Measurements from ENCODE around the gene NUDT3.

NUDT3 gene

DNA sequence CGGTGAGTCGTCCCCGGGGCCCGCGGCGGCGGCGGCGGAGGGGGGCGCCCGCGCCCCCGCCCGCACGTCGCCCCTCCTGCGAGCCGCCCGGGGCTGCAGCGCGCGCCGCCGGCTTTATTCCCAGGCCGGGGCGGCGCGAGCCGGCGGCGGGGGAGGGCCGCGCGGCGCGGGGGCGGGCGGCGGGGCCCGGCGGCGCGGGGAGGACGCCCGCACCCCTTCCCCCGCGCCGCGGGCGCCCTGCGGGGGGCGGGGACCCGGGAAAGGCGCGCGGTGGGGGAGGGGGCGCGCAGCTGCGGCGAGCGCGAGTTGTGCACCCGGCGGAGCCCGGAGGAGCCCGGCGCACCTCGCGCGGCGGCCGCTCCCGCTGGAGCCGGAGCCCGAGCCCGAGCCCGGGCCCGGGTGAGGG, 155.2 kb downstream of the NUDT3 start:
- DNase-seq, result no peak

DNA sequence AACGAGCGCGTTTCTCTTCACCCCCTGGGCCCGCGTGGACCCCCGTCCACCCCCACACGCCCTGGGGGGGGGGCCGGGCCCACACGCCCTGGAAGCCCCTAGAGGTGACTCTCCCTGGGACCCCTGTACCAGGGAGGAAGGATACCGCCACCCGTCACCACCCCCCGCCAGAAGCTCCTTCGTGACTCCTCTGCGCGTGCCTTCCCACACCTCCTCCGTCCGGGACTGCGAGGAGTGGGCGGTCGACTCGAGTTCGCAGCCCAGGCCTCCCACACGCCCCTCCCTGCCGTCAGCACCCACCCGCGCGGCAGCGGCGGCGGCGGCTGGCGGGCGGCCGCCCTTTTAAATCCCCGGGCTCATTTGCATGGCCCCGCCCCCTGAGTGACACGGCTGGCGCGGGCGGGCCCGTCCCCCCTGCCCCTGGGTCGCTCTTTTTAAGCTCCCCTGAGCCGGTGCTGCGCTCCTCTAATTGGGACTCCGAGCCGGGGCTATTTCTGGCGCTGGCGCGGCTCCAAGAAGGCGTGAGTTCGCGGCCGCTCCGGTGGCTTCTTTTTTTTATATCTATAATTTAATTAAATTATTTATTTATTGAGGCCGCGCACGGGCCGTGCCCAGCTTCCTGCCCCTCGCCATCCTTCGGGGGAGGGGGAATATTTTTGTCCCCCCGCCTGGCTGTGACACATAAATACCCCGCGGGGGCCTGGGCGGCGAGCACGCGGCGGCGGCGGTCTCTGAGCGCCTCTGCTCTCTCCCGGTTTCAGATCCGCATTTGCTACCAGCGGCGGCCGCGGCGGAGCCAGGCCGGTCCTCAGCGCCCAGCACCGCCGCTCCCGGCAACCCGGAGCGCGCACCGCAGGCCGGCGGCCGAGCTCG, 155.8 kb downstream of the NUDT3 start, which contains the start of gene HMGA1:
Gene HMGA1 (plus strand): TSS at position 431 of the 873 bp plus-strand sequence. CDS start 3,908 bp downstream, outside the sequence.
- DNase-seq, result peak; percentile 80 to 87

DNA sequence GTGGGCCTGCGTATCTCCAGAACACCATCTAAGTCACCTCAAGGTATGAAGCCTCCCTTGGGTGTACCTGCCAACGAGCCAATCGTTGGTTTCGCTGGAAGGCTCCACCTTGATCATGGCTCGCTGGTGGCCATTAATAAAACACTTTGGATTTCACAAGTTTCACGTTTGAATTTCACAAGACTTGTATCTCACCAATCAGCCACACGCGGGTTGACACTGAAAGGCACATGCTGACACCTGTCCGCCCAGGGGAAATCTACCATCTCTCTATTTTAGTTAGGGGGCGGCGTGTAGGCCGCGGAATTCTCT, 156.4 kb downstream of the NUDT3 start:
- DNase-seq, result no peak

DNA sequence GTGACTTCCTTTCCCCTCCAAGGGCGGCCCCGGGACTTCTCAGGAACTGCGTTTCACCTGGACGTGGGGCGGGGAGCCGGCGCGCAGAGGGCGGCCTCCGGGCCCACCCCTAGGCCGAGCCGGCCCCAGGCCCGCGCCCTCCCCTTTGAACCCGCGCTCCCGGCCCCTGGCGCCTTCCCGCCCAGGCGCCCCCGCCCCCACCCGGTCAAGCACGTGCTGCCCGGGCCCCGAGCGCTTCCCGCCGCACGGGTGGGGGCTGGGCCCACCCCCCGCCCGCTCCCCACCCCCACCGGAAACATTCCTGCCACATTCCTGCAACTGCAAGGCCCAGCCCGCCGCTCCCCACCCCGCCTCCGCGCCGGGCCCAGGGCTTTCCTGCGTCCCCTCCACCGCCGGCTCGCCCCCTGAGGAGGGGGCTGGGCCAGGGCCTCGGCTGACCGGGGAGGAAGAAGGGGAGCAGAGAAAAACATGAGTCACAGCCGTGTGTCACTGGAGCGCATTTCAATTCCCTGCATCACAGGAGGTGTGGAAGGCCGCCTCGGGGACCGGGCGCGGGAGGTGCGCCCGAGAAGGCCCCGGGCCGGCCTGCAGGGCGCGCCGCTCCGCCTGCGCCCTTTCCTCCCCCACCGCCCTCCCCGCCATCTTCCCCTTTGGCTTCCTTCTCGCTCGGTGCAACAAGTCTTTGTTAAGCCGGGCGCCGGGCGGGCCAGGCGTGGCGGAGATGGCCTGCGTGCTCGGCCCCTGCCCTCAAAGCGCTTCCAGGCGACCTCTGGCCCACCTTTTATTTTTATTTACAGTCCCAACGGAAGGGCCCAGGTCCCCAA, 156.9 kb downstream of the NUDT3 start:
- DNase-seq, result no peak

DNA sequence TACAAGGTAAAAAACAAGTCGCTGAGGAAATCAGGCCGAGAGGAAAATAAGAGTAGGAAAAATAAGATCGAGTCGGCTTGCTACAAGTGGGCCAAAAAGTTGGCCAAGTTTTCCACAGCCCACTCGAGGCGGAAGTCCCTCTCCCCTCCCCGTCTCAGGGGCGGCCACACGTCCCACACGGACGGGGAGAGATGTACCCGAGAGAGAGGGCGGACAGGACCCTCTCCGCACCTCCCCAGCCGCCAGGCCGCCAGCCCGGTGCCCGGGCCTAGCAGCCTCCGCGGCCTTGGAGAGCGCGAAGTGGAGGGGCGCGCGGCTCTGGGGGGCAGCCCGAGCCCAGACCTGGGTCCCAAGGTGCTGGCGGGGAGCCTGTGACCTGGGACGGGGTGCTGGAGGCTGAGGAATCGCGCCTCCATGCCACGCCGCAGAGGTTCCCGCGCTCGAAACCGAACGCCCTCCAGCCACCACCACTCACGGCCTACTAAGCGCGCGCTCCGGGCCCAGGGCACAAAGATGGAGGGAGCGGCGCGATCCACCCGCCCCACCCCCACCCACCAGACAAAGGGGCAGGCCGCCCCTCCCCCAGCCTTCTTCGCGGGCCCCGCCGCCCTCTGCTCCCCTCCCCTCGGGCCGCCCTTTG, 157.7 kb downstream of the NUDT3 start:
- DNase-seq, result no peak

DNA sequence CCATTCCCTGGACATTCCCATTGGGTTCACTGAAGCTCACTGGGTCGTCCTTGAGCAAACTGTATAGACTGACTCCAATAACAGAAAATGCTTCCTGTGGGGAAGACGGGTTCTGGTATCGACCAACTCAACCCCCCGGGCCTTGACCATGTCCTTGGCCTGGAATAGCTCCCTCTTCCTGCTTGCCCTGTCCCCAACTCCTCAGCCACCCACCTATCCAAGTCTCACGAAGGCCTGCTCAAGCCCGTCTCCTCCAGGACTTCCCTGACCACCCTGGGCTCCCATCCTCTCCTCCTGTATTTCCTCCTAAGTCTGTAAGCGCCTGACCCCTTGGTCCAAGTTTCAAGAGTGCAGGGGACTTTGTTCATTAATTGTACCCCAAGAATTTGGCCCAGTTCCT, 158.6 kb downstream of the NUDT3 start:
- no peak for DNase-seq

DNA sequence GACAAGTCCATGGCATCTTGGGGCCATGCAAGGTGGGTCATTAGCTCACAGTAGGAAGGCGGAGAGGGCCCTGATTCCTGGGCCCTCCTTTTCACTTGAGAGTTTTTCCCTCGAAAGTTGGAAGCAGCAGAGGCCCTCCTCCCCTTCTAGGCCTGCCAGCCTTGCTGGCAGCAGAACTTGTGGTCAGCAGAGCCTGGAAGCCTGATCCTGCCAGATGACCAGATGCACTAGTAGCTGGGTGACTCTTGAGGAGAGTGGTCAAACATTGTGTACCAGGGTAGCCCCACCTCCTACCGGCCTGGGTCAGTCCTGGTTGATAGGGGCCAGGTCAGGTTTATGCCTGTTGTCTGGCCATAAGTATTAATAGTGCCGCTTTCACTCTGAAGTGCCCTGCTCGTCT, 159.6 kb downstream of the NUDT3 start:
- DNase-seq, result no peak

DNA sequence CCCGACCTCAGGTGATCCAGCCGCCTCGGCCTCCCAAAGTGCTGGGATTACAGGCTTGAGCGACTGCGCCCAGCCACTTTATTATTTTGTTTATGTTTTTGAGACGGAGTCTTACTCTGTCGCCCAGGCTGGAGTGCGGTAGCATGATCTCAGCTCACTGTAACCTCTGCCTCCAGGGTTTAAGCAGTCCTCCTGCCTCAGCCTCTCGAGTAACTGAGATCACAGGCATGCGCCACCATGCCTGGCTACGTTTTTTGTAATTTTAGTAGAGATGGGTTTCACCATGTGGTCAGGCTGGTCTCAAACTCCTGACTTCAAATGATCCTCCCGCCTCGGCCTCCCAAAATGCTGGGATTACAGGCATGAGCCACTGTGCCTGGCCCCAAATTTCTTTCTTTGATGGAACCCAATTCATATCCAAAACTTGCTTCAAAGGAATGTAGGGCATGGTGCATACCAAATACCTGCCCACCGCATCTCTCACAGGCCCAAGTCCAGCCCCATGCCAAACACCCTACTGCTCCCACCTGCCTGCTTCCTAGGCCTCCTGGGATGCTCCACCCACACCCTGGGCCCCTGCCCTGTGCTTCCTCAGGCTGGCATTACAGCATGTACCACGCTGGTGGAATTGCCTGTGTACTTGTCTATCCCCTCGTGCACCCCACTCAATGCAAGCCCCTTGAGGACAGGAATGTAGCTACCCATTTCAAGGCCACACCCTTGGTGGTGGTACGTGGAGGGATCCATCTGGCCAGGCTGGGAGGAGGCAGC, 160.7 kb downstream of the NUDT3 start:
- DNase-seq, result no peak

DNA sequence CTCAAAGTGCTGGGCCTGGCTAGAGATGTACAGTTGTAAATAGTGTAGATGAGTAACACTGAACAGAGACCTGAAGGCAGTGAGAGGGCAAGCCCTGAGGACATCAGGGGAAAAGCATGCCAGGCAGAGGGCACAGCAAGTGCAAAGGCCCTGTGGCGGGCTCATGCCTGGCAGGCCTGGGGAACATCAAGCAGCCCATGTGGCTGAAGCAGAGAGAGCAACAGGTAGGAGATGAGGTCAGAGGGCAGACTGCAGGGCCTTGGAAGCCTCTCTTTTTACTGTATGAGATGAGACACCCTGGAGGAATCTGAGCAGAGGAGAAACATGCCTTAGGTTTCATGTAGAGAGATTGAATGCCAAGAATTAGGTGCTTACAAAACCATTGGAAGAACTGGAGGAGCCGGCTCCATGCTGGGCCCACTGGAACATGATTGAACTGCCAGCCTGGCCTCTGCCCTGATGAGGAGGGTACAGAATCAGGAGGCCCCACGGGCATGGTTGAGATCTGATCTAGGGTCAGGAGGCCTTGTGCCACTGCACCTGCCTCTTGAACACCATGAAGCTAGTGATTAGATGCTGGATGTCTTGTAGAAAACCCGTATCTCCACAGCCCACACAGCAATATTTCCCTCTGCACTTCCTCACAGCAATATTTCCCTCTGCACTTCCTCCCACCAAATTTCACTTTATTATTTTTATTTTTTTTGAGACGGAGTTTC, 161.7 kb downstream of the NUDT3 start:
- no peak for DNase-seq

DNA sequence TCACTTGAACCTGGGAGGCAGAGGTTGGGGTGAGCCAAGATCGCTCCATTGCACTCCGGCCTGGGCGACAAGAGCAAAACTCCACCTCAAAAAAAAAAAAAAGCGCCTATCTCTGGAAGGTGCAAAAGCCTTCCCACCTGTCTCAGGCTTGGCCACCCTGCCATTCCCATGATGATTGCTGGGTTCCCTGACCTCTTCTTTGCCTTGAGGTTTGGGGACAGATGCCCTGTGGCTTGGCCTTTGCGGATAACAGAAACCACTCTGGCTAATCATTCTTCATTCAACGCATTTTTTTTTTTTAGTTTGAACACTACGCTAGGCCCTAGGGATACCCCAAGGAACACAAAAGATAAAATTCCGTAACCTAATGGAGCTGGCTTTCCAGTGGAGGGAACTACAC, 162.6 kb downstream of the NUDT3 start:
- DNase-seq, result no peak

Data from NCI-H1930 (cell line).